ENCODE data around the gene ADAMTS2. TPM values are rescaled to one million over a fixed set of nuclear protein-coding genes. Genes with fewer than 3 reads are reported as not detected.

ADAMTS2 gene
- total and polyA plus RNA-seq, 2 donors from 2014 or later, result 2.0 to 13.6 TPM

DNA sequence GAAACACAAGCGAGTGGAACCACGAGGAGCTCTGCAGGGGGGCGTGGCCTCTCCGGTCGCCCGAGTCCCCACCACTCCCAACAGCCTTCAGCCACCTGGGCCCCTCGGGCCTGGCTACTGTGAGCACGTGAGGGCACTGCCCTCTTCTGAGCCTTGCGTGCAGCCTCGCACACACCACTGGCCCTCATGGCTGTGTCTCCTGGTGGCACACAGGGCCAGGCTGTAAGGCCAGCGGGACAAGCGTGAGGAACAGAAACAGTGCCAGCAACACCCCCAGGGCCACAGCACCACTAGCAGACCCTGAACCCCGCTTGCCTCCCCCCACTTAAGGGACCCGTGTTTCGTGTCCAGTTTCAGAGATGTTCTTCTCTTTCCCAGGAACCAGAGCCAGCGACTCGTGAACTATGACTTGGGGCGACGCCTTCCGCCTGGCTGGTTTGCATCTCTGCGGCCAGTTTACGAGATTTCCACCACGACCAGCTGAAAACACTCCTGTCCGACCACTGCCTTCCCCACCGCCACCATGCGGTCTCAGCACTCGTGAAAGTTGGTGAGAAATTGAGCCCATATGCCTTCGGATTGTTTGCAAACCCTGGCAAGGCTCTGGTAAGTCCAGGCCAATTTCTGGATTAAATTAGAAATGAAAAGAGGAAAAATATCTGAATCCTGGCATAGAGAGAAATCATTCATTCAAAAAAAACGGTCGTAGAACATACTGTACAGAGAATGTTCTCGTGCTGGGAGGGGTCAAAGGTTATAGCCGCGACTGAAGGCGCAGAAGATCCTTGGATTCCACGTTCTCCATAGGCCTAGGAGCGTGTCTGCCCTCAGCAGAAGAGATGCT, 149.5 kb downstream of the ADAMTS2 start:
- no peaks in the 10 kb centered on the region for H3K36me3 ChIP-seq (ENCODE audit: control insufficient read depth in 2 of 3, insufficient read depth in 3 of 3, low read length in 3 of 3)
- FAIRE-seq, result no peak
- no peaks in the 10 kb centered on the region for H3K4me1 ChIP-seq (ENCODE audit: control insufficient read depth in 2 of 3, insufficient read depth in 2 of 3, low read depth in 1 of 3, low read length in 3 of 3)
- no peak overlapping the region for H3K27ac ChIP-seq (ENCODE audit: low read depth in 2 of 2, low read length in 2 of 2)
- intact Hi-C loops (cut with DNase I), result no loop called here
- no peaks in the 10 kb centered on the region for H3K27me3 ChIP-seq (ENCODE audit: control insufficient read depth, insufficient read depth, low read length)
- no peak overlapping the region for H3K9ac ChIP-seq (ENCODE audit: low read length in 3 of 3)
- peak in 2 of 5 donors; percentile 35 to 62 for DNase-seq
- TF ChIP-seq, protein P1, sequence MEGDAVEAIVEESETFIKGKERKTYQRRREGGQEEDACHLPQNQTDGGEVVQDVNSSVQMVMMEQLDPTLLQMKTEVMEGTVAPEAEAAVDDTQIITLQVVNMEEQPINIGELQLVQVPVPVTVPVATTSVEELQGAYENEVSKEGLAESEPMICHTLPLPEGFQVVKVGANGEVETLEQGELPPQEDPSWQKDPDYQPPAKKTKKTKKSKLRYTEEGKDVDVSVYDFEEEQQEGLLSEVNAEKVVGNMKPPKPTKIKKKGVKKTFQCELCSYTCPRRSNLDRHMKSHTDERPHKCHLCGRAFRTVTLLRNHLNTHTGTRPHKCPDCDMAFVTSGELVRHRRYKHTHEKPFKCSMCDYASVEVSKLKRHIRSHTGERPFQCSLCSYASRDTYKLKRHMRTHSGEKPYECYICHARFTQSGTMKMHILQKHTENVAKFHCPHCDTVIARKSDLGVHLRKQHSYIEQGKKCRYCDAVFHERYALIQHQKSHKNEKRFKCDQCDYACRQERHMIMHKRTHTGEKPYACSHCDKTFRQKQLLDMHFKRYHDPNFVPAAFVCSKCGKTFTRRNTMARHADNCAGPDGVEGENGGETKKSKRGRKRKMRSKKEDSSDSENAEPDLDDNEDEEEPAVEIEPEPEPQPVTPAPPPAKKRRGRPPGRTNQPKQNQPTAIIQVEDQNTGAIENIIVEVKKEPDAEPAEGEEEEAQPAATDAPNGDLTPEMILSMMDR (IDR thresholded peaks at IDR 0.05; ENCODE audit: borderline replicate concordance, extremely low read depth, insufficient read depth), result no peak
- no peaks in the 10 kb centered on the region for H3K9me3 ChIP-seq (ENCODE audit: control insufficient read depth in 2 of 3, insufficient read depth in 1 of 3, low read length in 3 of 3)
- H3K4me3 ChIP-seq (ENCODE audit: low read length in 3 of 3), result no peak overlapping the region

- intact Hi-C loops (cut with DNase I), result no loop called here
- Histone ChIP-seq H3K9ac (ENCODE audit: low read length in 3 of 3) (no peak overlapping the region), H3K4me3 (ENCODE audit: low read length in 3 of 3) (no peak overlapping the region), H3K4me1 (ENCODE audit: control insufficient read depth in 2 of 3, insufficient read depth in 2 of 3, low read depth in 1 of 3, low read length in 3 of 3) (no peaks in the 10 kb centered on the region), H3K9me3 (ENCODE audit: control insufficient read depth in 2 of 3, insufficient read depth in 1 of 3, low read length in 3 of 3) (no peaks in the 10 kb centered on the region), H3K36me3 (ENCODE audit: control insufficient read depth in 2 of 3, insufficient read depth in 3 of 3, low read length in 3 of 3) (no peaks in the 10 kb centered on the region), H3K27me3 (ENCODE audit: control insufficient read depth, insufficient read depth, low read length) (no peaks in the 10 kb centered on the region), H3K27ac (ENCODE audit: low read depth in 2 of 2, low read length in 2 of 2) (no peak overlapping the region)
- FAIRE-seq (no peak), DNase-seq (peak in 2 of 5 donors; percentile 33 to 59)
- TF ChIP-seq, protein P1 (IDR thresholded peaks at IDR 0.05; ENCODE audit: borderline replicate concordance, extremely low read depth, insufficient read depth), result no peak
Observed at GRCh38 chr5:179194941-179195381, 150.3 kb downstream of the ADAMTS2 start.

DNA sequence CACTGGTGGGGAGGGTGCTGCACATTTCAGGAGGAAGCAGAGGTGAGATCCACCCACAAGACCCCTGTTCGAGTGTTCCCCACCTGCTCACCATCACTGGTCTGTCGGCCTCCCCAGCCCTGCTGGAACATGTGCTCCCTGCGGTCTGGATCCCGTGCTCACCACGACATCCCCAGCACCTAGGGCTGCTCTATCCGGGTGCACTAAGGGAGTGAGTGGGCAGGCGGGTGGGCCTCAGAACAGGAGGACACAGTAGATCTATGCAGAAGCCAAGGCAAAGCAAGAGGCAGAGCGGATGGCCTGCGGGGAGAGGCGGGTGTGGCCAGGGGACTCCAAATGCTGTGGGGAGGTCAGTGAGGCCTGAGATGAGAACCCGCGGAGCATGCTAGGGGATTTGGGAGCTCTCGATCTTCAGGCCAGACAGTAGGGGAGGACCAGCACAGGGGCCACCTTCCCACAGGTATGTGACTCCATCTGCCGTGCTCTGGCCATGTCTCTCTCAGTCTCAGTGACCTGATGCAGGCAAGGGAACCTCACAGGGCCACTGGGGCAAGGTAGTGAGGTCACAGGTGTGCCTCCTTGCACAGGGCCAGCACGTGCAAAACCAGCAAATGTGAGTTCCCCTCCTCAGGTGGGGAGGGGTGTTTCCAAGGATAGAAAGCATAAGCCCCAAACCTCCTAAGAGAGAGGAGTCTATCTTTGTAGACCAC, 150.9 kb downstream of the ADAMTS2 start:
- Histone ChIP-seq H3K9me3 (ENCODE audit: control insufficient read depth in 2 of 3, insufficient read depth in 1 of 3, low read length in 3 of 3) (no peaks in the 10 kb centered on the region), H3K9ac (ENCODE audit: low read length in 3 of 3) (no peak overlapping the region), H3K4me1 (ENCODE audit: control insufficient read depth in 2 of 3, insufficient read depth in 2 of 3, low read depth in 1 of 3, low read length in 3 of 3) (no peaks in the 10 kb centered on the region), H3K36me3 (ENCODE audit: control insufficient read depth in 2 of 3, insufficient read depth in 3 of 3, low read length in 3 of 3) (no peaks in the 10 kb centered on the region), H3K27ac (ENCODE audit: low read depth in 2 of 2, low read length in 2 of 2) (no peak overlapping the region), H3K4me3 (ENCODE audit: low read length in 3 of 3) (no peak overlapping the region), H3K27me3 (ENCODE audit: control insufficient read depth, insufficient read depth, low read length) (no peaks in the 10 kb centered on the region)
- intact Hi-C loops (cut with DNase I), result no loop called here
- peak in 2 of 5 donors; percentile 24 to 36 for DNase-seq
- FAIRE-seq, result no peak
- TF ChIP-seq, protein P1 (IDR thresholded peaks at IDR 0.05; ENCODE audit: borderline replicate concordance, extremely low read depth, insufficient read depth), result no peak

Data from kidney (tissue), 14 donors.